Osteoblast (primary cell): ENCODE data around the gene QDPR. TPM values are rescaled to one million over a fixed set of nuclear protein-coding genes. Genes with fewer than 3 reads are reported as not detected.
A peak's percentile ranks its signal among the peaks of the same experiment; 100 is the strongest.

Experiments
- DNase-seq: peaks from one replicate; pipeline ENCODE4 v3.0.0; 2011; ENCODE audit warnings: low spot score, mixed read lengths; ENCODE audit not compliant: insufficient read length; ENCODE audit errors: missing footprints
- H2AFZ ChIP-seq: 2 replicates; pipeline ENCODE4 v1.6.0; 2011; ENCODE audit warnings: mild to moderate bottlenecking, low read length
- H3K27ac ChIP-seq: 2 replicates; pipeline ENCODE4 v1.5.1; 2011; ENCODE audit warnings: mild to moderate bottlenecking, low read depth, low read length, moderate library complexity
- H3K27me3 ChIP-seq: 2 replicates; pipeline ENCODE4 v1.6.0; 2012; ENCODE audit warnings: mild to moderate bottlenecking, control low read depth, inconsistent platforms, low read length, moderate library complexity; ENCODE audit not compliant: insufficient read depth
- H3K36me3 ChIP-seq: 2 replicates; pipeline ENCODE4 v1.5.1; 2011; ENCODE audit warnings: mild to moderate bottlenecking, low read length, control low read depth, moderate library complexity; ENCODE audit not compliant: insufficient read depth
- H3K4me1 ChIP-seq: 2 replicates; pipeline ENCODE4 v1.5.1; 2011; ENCODE audit warnings: mild to moderate bottlenecking, low read length, control low read depth, moderate library complexity; ENCODE audit not compliant: insufficient read depth
- H3K4me2 ChIP-seq: 2 replicates; pipeline ENCODE4 v1.6.0; 2011; ENCODE audit warnings: mild to moderate bottlenecking, low read length; ENCODE audit not compliant: insufficient read depth
- H3K4me3 ChIP-seq: fragments of 200-600 bp; sonication (generic); 3 replicates; pipeline ENCODE4 v1.5.1; 2012; ENCODE audit warnings: mild to moderate bottlenecking, low read length, inconsistent platforms; ENCODE audit not compliant: insufficient read depth
- H3K79me2 ChIP-seq: 2 replicates; pipeline ENCODE4 v1.6.0; 2012; ENCODE audit warnings: mild to moderate bottlenecking, low read length, control low read depth, inconsistent platforms; ENCODE audit not compliant: insufficient read depth
- H3K9me3 ChIP-seq: 2 replicates; pipeline ENCODE4 v1.5.1; 2011; ENCODE audit warnings: low read depth, low read length, control low read depth
- H4K20me1 ChIP-seq: 2 replicates; pipeline ENCODE4 v1.6.0; 2012; ENCODE audit warnings: mild to moderate bottlenecking, low read length, control low read depth; ENCODE audit not compliant: insufficient read depth
- CTCF ChIP-seq: IDR thresholded peaks from 2 replicates; pipeline ENCODE4 v1.5.1; 2011; ENCODE audit warnings: mild to moderate bottlenecking, low read depth, low read length, moderate library complexity; ENCODE audit errors: extremely low read depth
- total RNA-seq: library from RNA; depleted of rRNA; stranded (reverse); fragments of >200 nt; gene quantifications from 2 replicates; pipeline ENCODE4 v1.2.3, GENCODE V29; 2012

Gene QDPR
- total RNA-seq, 1 donor: 11.9 TPM

GRCh38 chr4:17489123-17489522 is 22.8 kb downstream of the QDPR start:
- Histone ChIP-seq H3K27me3 (no peaks in the 10 kb centered on the region), H3K4me3 (no peak overlapping the region), H3K27ac (no peak overlapping the region), H3K36me3 (peaks cover 37% of the 10 kb centered on the region), H4K20me1 (no peaks in the 10 kb centered on the region), H3K4me1 (peaks cover 6% of the 10 kb centered on the region), H3K9me3 (no peaks in the 10 kb centered on the region), H3K79me2 (peaks cover 9% of the 10 kb centered on the region), H2AFZ (no peak overlapping the region), H3K4me2 (no peak overlapping the region)
- peak; percentile 1 for DNase-seq
- TF ChIP-seq CTCF: no peak

GRCh38 chr4:17482716-17483115 is 29.2 kb downstream of the QDPR start:
- Histone ChIP-seq H3K36me3 (peaks cover 12% of the 10 kb centered on the region), H3K9me3 (peaks cover 5% of the 10 kb centered on the region), H3K79me2 (no peaks in the 10 kb centered on the region), H3K27me3 (no peaks in the 10 kb centered on the region), H3K4me2 (no peak overlapping the region), H2AFZ (no peak overlapping the region), H4K20me1 (no peaks in the 10 kb centered on the region), H3K4me3 (no peak overlapping the region), H3K4me1 (no peaks in the 10 kb centered on the region), H3K27ac (no peak overlapping the region)
- no peak for TF ChIP-seq CTCF
- no peak for DNase-seq

GRCh38 chr4:17480955-17481354 is 30.9 kb downstream of the QDPR start:
- H3K4me1 ChIP-seq: no peaks in the 10 kb centered on the region
- H4K20me1 ChIP-seq: no peaks in the 10 kb centered on the region
- no peaks in the 10 kb centered on the region for H3K79me2 ChIP-seq
- peak; percentile 10 for DNase-seq
- no peak overlapping the region for H3K4me3 ChIP-seq
- H3K27me3 ChIP-seq: no peaks in the 10 kb centered on the region
- H2AFZ ChIP-seq: no peak overlapping the region
- H3K27ac ChIP-seq: no peak overlapping the region
- H3K36me3 ChIP-seq: no peaks in the 10 kb centered on the region
- peaks cover 5% of the 10 kb centered on the region for H3K9me3 ChIP-seq
- no peak overlapping the region for H3K4me2 ChIP-seq
- TF ChIP-seq CTCF: no peak

- Histone ChIP-seq H3K27ac (no peak overlapping the region), H3K27me3 (no peaks in the 10 kb centered on the region), H3K4me3 (no peak overlapping the region), H3K9me3 (peaks cover 5% of the 10 kb centered on the region), H4K20me1 (no peaks in the 10 kb centered on the region), H3K36me3 (no peaks in the 10 kb centered on the region), H3K79me2 (no peaks in the 10 kb centered on the region), H3K4me2 (no peak overlapping the region), H2AFZ (no peak overlapping the region), H3K4me1 (peaks cover 4% of the 10 kb centered on the region)
- TF ChIP-seq CTCF: no peak
- peak; percentile 10 for DNase-seq
Observed at GRCh38 chr4:17480210-17480927, 31.5 kb downstream of the QDPR start.
